Kidney (tissue), 14 donors: ENCODE measurements around the gene ADAM15. TPM values are rescaled to one million over a fixed set of nuclear protein-coding genes. Genes with fewer than 3 reads are reported as not detected.

Source experiments
- DNase-seq, 5 donors: peaks; one replicate each; pipeline ENCODE4 v3.0.0-alpha.2; 2013 to 2020
- FAIRE-seq: peaks from 2 replicates; lab custom pipeline; 2012; peaks lifted over from hg19 to GRCh38; lab: Jason Lieb, UNC
- H3K27ac ChIP-seq, 2 donors: one replicate each; pipeline ENCODE4 v1.7.0; 2013; ENCODE audit warnings: low read depth in 2 of 2, low read length in 2 of 2, inconsistent platforms in 1 of 2
- H3K27me3 ChIP-seq: one replicate; pipeline ENCODE4 v1.7.1; 2013; ENCODE audit warnings: low read length, inconsistent platforms; ENCODE audit not compliant: control insufficient read depth, insufficient read depth
- H3K36me3 ChIP-seq, 3 donors: one replicate each; pipeline versions ENCODE4 v1.7.0 to v1.7.1; 2013; ENCODE audit warnings: low read length in 3 of 3, control low read depth in 1 of 3, inconsistent platforms in 1 of 3; ENCODE audit not compliant: insufficient read depth in 3 of 3, control insufficient read depth in 2 of 3
- H3K4me1 ChIP-seq, 3 donors: one replicate each; pipeline versions ENCODE4 v1.7.0 to v1.7.1; 2013; ENCODE audit warnings: low read length in 3 of 3, inconsistent platforms in 1 of 3, low read depth in 1 of 3; ENCODE audit not compliant: control insufficient read depth in 2 of 3, insufficient read depth in 2 of 3
- H3K4me3 ChIP-seq, 3 donors: one replicate each; pipeline versions ENCODE4 v1.7.0 to v1.8.1; 2013; ENCODE audit warnings: low read length in 3 of 3, control low read depth in 1 of 3, inconsistent platforms in 1 of 3
- H3K9ac ChIP-seq, 3 donors: one replicate each; pipeline versions ENCODE4 v1.7.0 to v1.7.1; 2013; ENCODE audit warnings: low read length in 3 of 3, control low read depth in 1 of 3, inconsistent platforms in 1 of 3
- H3K9me3 ChIP-seq, 3 donors: one replicate each; pipeline versions ENCODE4 v1.7.0 to v1.7.1; 2013; ENCODE audit warnings: low read length in 3 of 3, control low read depth in 1 of 3, inconsistent platforms in 1 of 3; ENCODE audit not compliant: control insufficient read depth in 2 of 3, insufficient read depth in 1 of 3
- CTCF ChIP-seq: IDR thresholded peaks from 3 replicates; pipeline ENCODE4 v1.5.1; 2012; ENCODE audit warnings: mild to moderate bottlenecking, moderate library complexity, borderline replicate concordance; ENCODE audit not compliant: insufficient read depth; ENCODE audit errors: extremely low read depth
- intact Hi-C: fragments of 100-400 bp; cut with DNase I; formaldehyde crosslinking; loops from one replicate; pipeline ENCODE4 v1.11.1; 2022
- polyA plus RNA-seq: library from polyadenylated mRNA; stranded (reverse); fragments of 350-450 nt; fragmentation: Illumina TruSeq; extraction: RNeasy Lipid Tissue Mini Kit (QIAGEN cat#74804); gene quantifications from one replicate; pipeline ENCODE4 v1.2.3, GENCODE V29; 2014; ENCODE audit warnings: low read depth, low replicate concordance; ENCODE audit not compliant: insufficient read depth
- total RNA-seq: library from RNA; stranded (reverse); fragmentation: NEBNext Ultra II Directional; extraction: Animal tissue kit (Norgen Biotek cat#: 25700); gene quantifications from one replicate; pipeline ENCODE4 v1.2.1, GENCODE V29; 2021
- donor health status: control.
- donor health status: control.
- donor health status: control.
- donor health status: control.
- donor health status: control.
- donor health status: DM: yes; HTN: yes; CAD: no.
- donor health status: Normal renal cell carcinoma (clear cell type).

ADAM15 gene
- total and polyA plus RNA-seq, 2 donors from 2014 or later = 68.4 to 152 TPM

- no peak for FAIRE-seq
- H3K4me3 ChIP-seq = no peak overlapping the region
- H3K27me3 ChIP-seq = no peaks in the 10 kb centered on the region
- no peak overlapping the region for H3K27ac ChIP-seq
- no peak for TF ChIP-seq CTCF
- H3K36me3 ChIP-seq = no peaks in the 10 kb centered on the region
- H3K4me1 ChIP-seq = peaks cover 0 to 1% (median 0%) of the 10 kb centered on the region in 3 donors
- no peak for DNase-seq
- H3K9ac ChIP-seq = no peak overlapping the region
- intact Hi-C loops = no loop called here
- H3K9me3 ChIP-seq = no peaks in the 10 kb centered on the region
These were observed 59.3 kb downstream of the ADAM15 start for GRCh38 chr1:155110381-155110780.

- Histone ChIP-seq H3K9me3 (no peaks in the 10 kb centered on the region), H3K9ac (no peak overlapping the region), H3K27me3 (no peaks in the 10 kb centered on the region), H3K27ac (no peak overlapping the region), H3K4me1 (no peaks in the 10 kb centered on the region), H3K36me3 (no peaks in the 10 kb centered on the region), H3K4me3 (no peak overlapping the region)
- no peak for DNase-seq
- intact Hi-C loops = no loop called here
- TF ChIP-seq CTCF = no peak
- FAIRE-seq = no peak
These were observed 59.7 kb downstream of the ADAM15 start for GRCh38 chr1:155110826-155111225.

Other genes starting within 250 kb of the ADAM15 start
- 5.6 TPM for gene KCNN3, start 181.0 kb upstream of the ADAM15 start, total RNA-seq
- gene KCNN3, start 181.0 kb upstream of the ADAM15 start, polyA plus RNA-seq = 2.6 TPM
- gene PMVK, start 114.6 kb upstream of the ADAM15 start, total RNA-seq = 42.0 TPM
- 132 TPM for gene PMVK, start 114.6 kb upstream of the ADAM15 start, polyA plus RNA-seq
- gene PBXIP1, start 95.2 kb upstream of the ADAM15 start, total RNA-seq = 83.9 TPM
- gene PBXIP1, start 95.2 kb upstream of the ADAM15 start, polyA plus RNA-seq = 115 TPM
- 32.8 TPM for gene PYGO2, start 89.5 kb upstream of the ADAM15 start, total RNA-seq
- 26.9 TPM for gene PYGO2, start 89.5 kb upstream of the ADAM15 start, polyA plus RNA-seq
- 153 TPM for gene SHC1, start 80.6 kb upstream of the ADAM15 start, total RNA-seq
- gene SHC1, start 80.6 kb upstream of the ADAM15 start, polyA plus RNA-seq = 43.8 TPM
- 23.1 TPM for gene CKS1B, start 76.6 kb upstream of the ADAM15 start, total RNA-seq
- 43.1 TPM for gene CKS1B, start 76.6 kb upstream of the ADAM15 start, polyA plus RNA-seq
- gene FLAD1, start 68.0 kb upstream of the ADAM15 start, total RNA-seq = 34.1 TPM
- 37.9 TPM for gene FLAD1, start 68.0 kb upstream of the ADAM15 start, polyA plus RNA-seq
- not detected for gene LENEP, start 57.7 kb upstream of the ADAM15 start, total RNA-seq
- not detected for gene LENEP, start 57.7 kb upstream of the ADAM15 start, polyA plus RNA-seq
- gene ZBTB7B, start 48.5 kb upstream of the ADAM15 start, total RNA-seq = 68.7 TPM
- 20.1 TPM for gene ZBTB7B, start 48.5 kb upstream of the ADAM15 start, polyA plus RNA-seq
- 1.4 TPM for gene DCST2, start 17.5 kb upstream of the ADAM15 start, total RNA-seq
- 0.43 TPM for gene DCST2, start 17.5 kb upstream of the ADAM15 start, polyA plus RNA-seq
- gene DCST1, start 17.5 kb upstream of the ADAM15 start, total RNA-seq = not detected
- gene DCST1, start 17.5 kb upstream of the ADAM15 start, polyA plus RNA-seq = not detected
- 7.6 TPM for gene EFNA4, start 12.4 kb downstream of the ADAM15 start, total RNA-seq
- gene EFNA4, start 12.4 kb downstream of the ADAM15 start, polyA plus RNA-seq = 11.8 TPM
- gene EFNA3, start 27.5 kb downstream of the ADAM15 start, total RNA-seq = 1.7 TPM
- 1.2 TPM for gene EFNA3, start 27.5 kb downstream of the ADAM15 start, polyA plus RNA-seq
- gene EFNA1, start 76.6 kb downstream of the ADAM15 start, total RNA-seq = 133 TPM
- gene EFNA1, start 76.6 kb downstream of the ADAM15 start, polyA plus RNA-seq = 61.1 TPM
- 34.8 TPM for gene SLC50A1, start 84.5 kb downstream of the ADAM15 start, total RNA-seq
- gene SLC50A1, start 84.5 kb downstream of the ADAM15 start, polyA plus RNA-seq = 61.8 TPM
- gene DPM3, start 89.2 kb downstream of the ADAM15 start, total RNA-seq = 84.4 TPM
- gene DPM3, start 89.2 kb downstream of the ADAM15 start, polyA plus RNA-seq = 237 TPM
- 198 TPM for gene KRTCAP2, start 122.0 kb downstream of the ADAM15 start, total RNA-seq
- gene KRTCAP2, start 122.0 kb downstream of the ADAM15 start, polyA plus RNA-seq = 351 TPM
- gene TRIM46, start 122.5 kb downstream of the ADAM15 start, total RNA-seq = 2.1 TPM
- 0.28 TPM for gene TRIM46, start 122.5 kb downstream of the ADAM15 start, polyA plus RNA-seq
- gene THBS3, start 156.6 kb downstream of the ADAM15 start, total RNA-seq = 33.0 TPM
- 21.4 TPM for gene THBS3, start 156.6 kb downstream of the ADAM15 start, polyA plus RNA-seq
- 38.8 TPM for gene MTX1, start 157.4 kb downstream of the ADAM15 start, total RNA-seq
- 86.9 TPM for gene MTX1, start 157.4 kb downstream of the ADAM15 start, polyA plus RNA-seq
- gene ENTREP3, start 204.2 kb downstream of the ADAM15 start, total RNA-seq = 22.8 TPM
- 19.8 TPM for gene ENTREP3, start 204.2 kb downstream of the ADAM15 start, polyA plus RNA-seq
- gene SCAMP3, start 211.0 kb downstream of the ADAM15 start, total RNA-seq = 66.7 TPM
- 89.1 TPM for gene SCAMP3, start 211.0 kb downstream of the ADAM15 start, polyA plus RNA-seq
- 59.7 TPM for gene CLK2, start 222.2 kb downstream of the ADAM15 start, total RNA-seq
- 28.9 TPM for gene CLK2, start 222.2 kb downstream of the ADAM15 start, polyA plus RNA-seq
- gene HCN3, start 226.1 kb downstream of the ADAM15 start, total RNA-seq = 3.3 TPM
- 4.5 TPM for gene HCN3, start 226.1 kb downstream of the ADAM15 start, polyA plus RNA-seq